Kidney glomerular epithelial cell (primary cell): ENCODE results near the gene CSNK2A1.

Experiments used
- DNase-seq: peaks from one replicate; lab custom pipeline; 2025; lab: John Stamatoyannopoulos, UW

Gene CSNK2A1

GRCh38 chr20:430091-430999, 113.2 kb downstream of the CSNK2A1 start:
- DNase-seq, result no peak

GRCh38 chr20:428658-429200, 114.9 kb downstream of the CSNK2A1 start:
- DNase-seq, result no peak

- no peak for DNase-seq
Observed at GRCh38 chr20:427849-428657, 115.5 kb downstream of the CSNK2A1 start.

GRCh38 chr20:427401-427800, 116.2 kb downstream of the CSNK2A1 start:
- DNase-seq, result no peak

- no peak for DNase-seq
Observed at GRCh38 chr20:426566-426965, 117.0 kb downstream of the CSNK2A1 start.
